GM11168 (cell line): ENCODE measurements around the gene YRDC.

Experiments
- in situ Hi-C: fragments of 300-500 bp; cut with MboI; formaldehyde crosslinking; loops from one replicate; pipeline ENCODE4 v1.12.0; 2022; ENCODE audit warnings: low sequenced_read_pairs; ENCODE audit not compliant: unreplicated experiment

YRDC gene

GRCh38 chr1:37807555-37808368 is at the start of gene YRDC, which contains the start of gene C1orf122:
Gene YRDC, minus strand, starts transcription at chr1:37808208. Its CDS starts 28 bp downstream, at chr1:37808180.
Gene C1orf122, plus strand, starts transcription at chr1:37807790. Its CDS starts 615 bp downstream, at chr1:37808405.
- in situ Hi-C loops, result no loop called here

GRCh38 chr1:37854406-37854805 is 46.4 kb upstream of the YRDC start:
- in situ Hi-C loops, result no loop called here

DNA sequence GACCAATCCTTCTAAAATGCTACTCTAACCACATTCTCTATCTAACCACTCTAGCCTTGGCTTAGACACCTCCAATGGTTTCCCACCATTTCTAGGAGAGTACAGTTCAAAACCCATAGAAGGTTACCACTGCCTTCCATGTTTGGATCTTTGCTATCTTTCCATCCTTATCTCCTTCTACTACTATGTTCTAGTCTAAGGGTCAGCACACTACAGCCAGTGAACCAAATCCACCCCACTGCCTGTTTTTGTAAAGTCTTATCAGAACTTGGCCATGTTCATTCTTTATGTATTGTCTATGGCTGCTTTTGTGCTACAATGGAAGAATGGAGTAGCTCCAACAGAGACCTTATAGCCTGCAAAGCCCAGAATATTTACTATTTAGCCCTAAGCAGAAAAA is 45.1 kb upstream of the YRDC start:
- in situ Hi-C loops, result no loop called here

DNA sequence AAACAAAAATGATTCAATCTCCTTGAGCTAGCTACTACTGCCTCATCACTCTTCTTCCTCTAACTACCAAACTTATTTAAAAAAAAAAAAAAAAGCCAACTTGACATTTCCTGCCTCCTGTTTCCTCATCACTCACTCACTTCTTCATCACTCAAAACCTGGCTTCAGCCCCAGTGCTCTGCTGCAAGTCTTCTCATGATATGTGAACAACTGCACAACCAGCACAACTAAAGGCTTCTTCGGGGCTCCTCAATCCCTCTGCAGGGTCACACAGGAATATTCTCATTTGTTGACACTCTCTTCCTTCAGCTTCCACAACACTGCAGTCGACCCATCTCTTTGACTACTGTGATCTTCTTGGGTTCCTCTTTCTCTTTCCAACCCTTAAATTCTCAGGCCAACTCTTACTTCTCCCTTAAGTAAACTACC is 43.8 kb upstream of the YRDC start:
- in situ Hi-C loops, result no loop called here

GRCh38 chr1:37851262-37851661 is 43.3 kb upstream of the YRDC start:
- in situ Hi-C loops, result no loop called here

- in situ Hi-C loops, result no loop called here
Observed at GRCh38 chr1:37850352-37850955, 42.4 kb upstream of the YRDC start.

DNA sequence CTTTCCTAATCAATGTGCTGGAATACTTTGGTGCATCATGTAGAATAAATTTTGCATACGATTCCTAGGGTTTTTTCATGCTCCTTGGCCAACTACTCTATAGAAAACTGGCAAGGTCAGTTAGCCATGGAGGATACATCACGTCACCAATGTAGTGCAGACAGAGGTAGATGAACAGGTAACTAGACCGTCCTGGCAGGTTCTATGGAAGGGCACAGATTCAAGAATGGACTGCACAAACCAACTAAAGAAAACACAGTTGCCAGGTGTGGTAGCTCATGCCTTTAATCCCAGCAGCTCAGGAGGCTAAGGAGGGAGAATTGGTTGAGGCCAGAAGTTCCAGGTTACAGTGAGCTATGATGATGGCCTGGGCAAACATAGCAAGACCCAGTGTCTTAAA is 41.5 kb upstream of the YRDC start:
- in situ Hi-C loops, result no loop called here

GRCh38 chr1:37846647-37847339 is 38.8 kb upstream of the YRDC start:
- in situ Hi-C loops, result no loop called here

DNA sequence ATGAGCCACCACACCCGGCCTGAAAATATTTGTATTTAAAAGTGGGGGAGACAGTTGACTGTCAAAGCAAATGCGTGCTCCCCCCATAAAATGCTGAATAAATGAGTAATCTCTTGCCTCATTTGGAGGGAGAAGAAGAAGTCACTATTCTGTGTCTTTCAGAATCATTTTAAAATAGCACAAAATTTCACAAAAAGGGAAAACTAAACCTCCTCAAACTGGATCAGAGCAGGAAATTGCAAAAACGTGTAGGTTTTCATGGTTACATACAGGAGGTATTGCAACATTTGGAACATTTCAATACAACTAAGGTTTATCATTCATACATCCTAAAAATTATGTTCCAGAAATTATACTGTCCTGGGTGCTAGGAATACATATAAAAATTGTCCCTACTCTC is 37.8 kb upstream of the YRDC start:
- in situ Hi-C loops, result no loop called here

- in situ Hi-C loops, result no loop called here
Observed at GRCh38 chr1:37845049-37845646, 37.1 kb upstream of the YRDC start.

DNA sequence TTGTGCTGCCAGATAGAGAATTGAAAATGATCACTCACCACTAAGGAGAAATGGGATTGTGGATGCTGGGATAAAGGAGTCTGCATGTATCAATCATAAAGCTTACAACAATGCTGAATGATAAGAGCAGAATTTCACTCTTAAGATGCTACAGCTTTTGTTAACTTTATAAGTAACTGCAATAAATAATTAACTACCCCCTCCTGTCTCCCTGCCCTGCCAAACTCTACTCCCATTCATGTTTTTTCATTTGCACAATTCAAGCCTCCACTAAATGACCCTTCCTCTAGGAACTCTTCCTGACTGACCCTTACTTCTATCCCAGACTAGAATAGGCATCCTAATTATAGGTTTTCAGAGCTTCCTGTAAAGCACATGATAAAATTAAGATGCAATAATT is 36.5 kb upstream of the YRDC start:
- in situ Hi-C loops, result no loop called here

- in situ Hi-C loops, result no loop called here
Observed at GRCh38 chr1:37841652-37842051, 33.6 kb upstream of the YRDC start.

GRCh38 chr1:37840711-37841110 is 32.7 kb upstream of the YRDC start:
- in situ Hi-C loops, result no loop called here

- in situ Hi-C loops, result no loop called here
Observed at GRCh38 chr1:37839676-37840075, 31.7 kb upstream of the YRDC start.

- in situ Hi-C loops, result no loop called here
Observed at GRCh38 chr1:37836788-37837187, 28.8 kb upstream of the YRDC start.

DNA sequence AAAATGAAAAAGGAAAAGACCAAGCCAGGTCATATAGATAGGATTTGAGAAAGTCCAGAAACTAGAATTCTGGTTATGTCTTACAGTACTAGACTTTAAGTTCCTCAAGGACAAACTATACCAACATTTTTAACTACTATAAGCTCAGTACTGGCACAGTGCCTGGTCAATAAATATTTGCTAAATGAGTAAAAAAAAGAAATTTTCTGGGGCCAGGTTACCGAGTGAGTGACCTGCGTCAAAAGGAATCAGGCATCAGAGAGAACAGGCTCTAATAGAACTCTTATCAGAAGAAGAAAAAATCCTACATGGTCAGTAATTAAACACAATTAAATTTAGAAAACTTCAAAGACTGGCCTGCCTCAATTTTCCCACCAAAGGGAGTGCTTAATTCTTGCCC is 23.8 kb upstream of the YRDC start:
- in situ Hi-C loops, result no loop called here

GRCh38 chr1:37831109-37831508 is 23.1 kb upstream of the YRDC start:
- in situ Hi-C loops, result no loop called here

DNA sequence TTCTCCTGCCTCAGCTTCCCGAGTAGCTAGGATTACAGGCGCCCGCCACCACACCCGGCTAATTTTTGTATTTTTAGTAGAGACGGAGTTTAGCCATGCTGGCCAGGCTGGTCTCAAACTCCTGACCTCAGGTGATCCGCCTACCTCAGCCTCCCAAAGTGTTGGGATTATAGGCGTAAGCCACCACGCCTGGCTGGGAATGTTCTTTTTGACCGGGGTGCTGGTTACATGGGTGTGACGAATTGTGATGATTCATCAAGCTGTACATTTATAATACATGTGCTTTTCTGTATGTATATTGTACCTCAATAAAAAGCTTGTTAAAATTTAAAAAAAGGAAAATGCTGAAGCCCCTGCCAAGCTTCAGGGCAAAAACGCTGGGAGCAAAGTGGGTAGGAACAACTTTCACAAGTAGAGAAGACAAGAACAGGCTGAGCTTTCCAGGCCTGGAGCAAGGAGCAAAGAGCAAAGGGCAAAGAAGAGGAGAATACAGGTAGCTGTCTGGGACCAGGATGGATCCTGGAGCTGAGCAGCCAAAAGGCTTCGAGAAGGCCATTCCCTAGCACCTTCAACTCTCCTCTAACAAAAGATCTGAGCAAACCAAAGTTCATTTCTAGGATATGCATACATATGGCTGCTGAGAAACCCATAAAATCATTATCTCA is 20.5 kb upstream of the YRDC start:
- in situ Hi-C loops, result no loop called here

GRCh38 chr1:37825506-37825905 is 17.5 kb upstream of the YRDC start:
- in situ Hi-C loops, result no loop called here

- in situ Hi-C loops, result no loop called here
Observed at GRCh38 chr1:37824001-37824400, 16.0 kb upstream of the YRDC start.
